Body of pancreas (tissue), 4 donors: ENCODE results near the gene MAN1A2. TPM values are rescaled to one million over a fixed set of nuclear protein-coding genes. Genes with fewer than 3 reads are reported as not detected.
"Not testable (repeated sequence)": the region's sequence is repeated elsewhere in the genome, so short reads cannot be mapped to it uniquely, and the experiment has no call there.

Experiments used
- ATAC-seq: fragments of 150-250 bp; one replicate; pipeline ENCODE4 v1.9.1; 2016
- DNase-seq, 4 donors: peaks; one replicate each; pipeline ENCODE4 v3.0.0-alpha.2; 2019
- H3K27ac ChIP-seq, 4 donors: fragments of 200-600 bp; sonication (generic); 1 replicate in 3 of 4; 2 replicates in 1 of 4; pipeline versions ENCODE4 v1.5.1 to v1.6.1; 2016 to 2019; ENCODE audit warnings: mild to moderate bottlenecking in 1 of 4, mixed read lengths in 1 of 4, moderate library complexity in 1 of 4
- H3K27me3 ChIP-seq, 2 donors: fragments of 200-600 bp; sonication (generic); one replicate each; pipeline ENCODE4 v1.6.0; 2016; ENCODE audit warnings: mild to moderate bottlenecking in 1 of 2
- H3K36me3 ChIP-seq, 2 donors: fragments of 200-600 bp; sonication (generic); replicated peaks in 1 of 2; 2 replicates each; pipeline ENCODE4 v1.5.1; 2016; ENCODE audit warnings: low read depth in 2 of 2; ENCODE audit not compliant: insufficient read depth in 1 of 2
- H3K4me1 ChIP-seq: fragments of 200-600 bp; sonication (generic); one replicate; pipeline ENCODE4 v1.6.0; 2016
- H3K4me3 ChIP-seq, 2 donors: fragments of 200-600 bp; sonication (generic); 1 replicate in 1 of 2; 2 replicates in 1 of 2; pipeline ENCODE4 v1.5.1; 2016 to 2019
- H3K9me3 ChIP-seq, 3 donors: fragments of 200-600 bp; sonication (generic); 1 replicate in 2 of 3; 2 replicates in 1 of 3; pipeline ENCODE4 v1.5.1; 2016
- CTCF ChIP-seq, 7 experiments: fragments of 450-650 bp in 4 of 7; fragments of 200-600 bp in 3 of 7; sonication (generic) in 3 of 7; IDR thresholded peaks; one replicate each; pipeline ENCODE4 v1.5.1; 2016 to 2019; ENCODE audit warnings: antibody characterized with exemption in 7 of 7
- POLR2A ChIP-seq, 3 donors: fragments of 450-650 bp; IDR thresholded peaks; one replicate each; pipeline ENCODE4 v1.6.1; 2016; ENCODE audit warnings: antibody characterized with exemption in 3 of 3, mild to moderate bottlenecking in 2 of 3
- WGBS, 2 donors: methylation state at CpG; one replicate each; pipeline ENCODE4 v1.1.5; 2017; 5-methylcytosine and 5-hydroxymethylcytosine counted together
- intact Hi-C: fragments of 100-400 bp; cut with DNase I; formaldehyde crosslinking; loops from one replicate; pipeline ENCODE4 v1.15.1; 2023
- total RNA-seq, 2 donors: library from RNA; depleted of rRNA; stranded (reverse); fragments of >200 nt; gene quantifications; one replicate each; pipeline ENCODE4 v1.1.0, GENCODE V29; 2016

The MAN1A2 gene
- total RNA-seq, 2 donors from 2014 or later = 37.9 to 54.4 TPM

DNA sequence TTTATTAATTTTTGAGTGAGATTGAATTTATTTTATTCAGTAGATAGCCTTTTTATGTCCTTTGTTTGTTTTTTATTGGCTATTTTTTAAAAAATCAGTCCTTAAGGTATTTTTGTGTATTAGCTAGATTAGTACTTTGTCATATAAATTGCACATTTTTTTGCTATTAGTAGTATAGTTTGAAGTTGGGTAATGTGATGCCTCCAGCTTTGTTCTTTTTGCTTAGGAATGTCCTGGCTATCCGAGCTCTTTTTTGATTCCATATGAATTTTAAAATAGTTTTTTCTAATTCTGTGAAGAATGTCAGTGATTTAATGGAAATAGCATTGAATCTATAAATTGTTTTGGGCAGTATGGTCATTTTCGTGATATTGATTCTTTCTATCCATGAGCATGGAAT, 80.4 kb downstream of the MAN1A2 start:
- intact Hi-C loops = no loop called here
- Histone ChIP-seq H3K27me3 (no peaks in the 10 kb centered on the region), H3K9me3 (no peaks in the 10 kb centered on the region), H3K4me3 (no peak overlapping the region), H3K4me1 (no peaks in the 10 kb centered on the region), H3K36me3 (no peaks in the 10 kb centered on the region), H3K27ac (no peak overlapping the region)
- TF ChIP-seq POLR2A (IDR thresholded peaks at IDR 0.05) (no peak), CTCF (IDR thresholded peaks at IDR 0.05) (no peak)
- DNase-seq (no peak), ATAC-seq (no peak)
- WGBS, 2 donors = 98 to 100% methylated on average over 2 of the region's 2 CpGs

GRCh38 chr1:117452216-117452615, 85.0 kb downstream of the MAN1A2 start:
- no peak for TF ChIP-seq CTCF (IDR thresholded peaks at IDR 0.05)
- TF ChIP-seq POLR2A (IDR thresholded peaks at IDR 0.05) = no peak
- ATAC-seq (no peak), DNase-seq (no peak)
- Histone ChIP-seq H3K27ac (no peak overlapping the region), H3K9me3 (no peaks in the 10 kb centered on the region), H3K4me3 (no peak overlapping the region), H3K4me1 (no peaks in the 10 kb centered on the region), H3K27me3 (no peaks in the 10 kb centered on the region), H3K36me3 (no peaks in the 10 kb centered on the region)
- 100% methylated on average over 3 of the region's 3 CpGs for WGBS, 2 donors
- intact Hi-C loops = no loop called here

DNA sequence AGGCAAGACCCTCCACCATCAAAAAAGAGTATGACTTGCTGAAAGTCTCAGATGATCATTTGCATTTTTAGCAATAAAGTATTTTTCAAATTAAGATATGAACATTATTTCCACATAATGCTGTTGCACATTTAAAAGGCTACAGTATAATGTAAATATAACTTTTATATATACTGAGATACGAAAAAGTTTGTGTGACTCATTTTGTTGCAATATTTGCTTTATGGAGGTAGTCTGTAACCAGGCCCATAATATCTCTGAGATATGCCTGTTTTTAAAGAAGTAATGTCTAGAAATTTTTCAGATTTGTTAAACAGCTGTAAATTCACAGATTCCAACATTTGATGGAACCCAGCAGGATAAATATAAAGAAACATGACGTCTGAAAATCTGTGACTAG, 86.7 kb downstream of the MAN1A2 start:
- intact Hi-C loops = no loop called here
- ATAC-seq = no peak
- Histone ChIP-seq H3K4me3 (no peak overlapping the region), H3K27me3 (no peaks in the 10 kb centered on the region), H3K27ac (no peak overlapping the region), H3K4me1 (no peaks in the 10 kb centered on the region), H3K9me3 (no peaks in the 10 kb centered on the region), H3K36me3 (no peaks in the 10 kb centered on the region)
- no peak for TF ChIP-seq CTCF (IDR thresholded peaks at IDR 0.05)
- no peak for TF ChIP-seq POLR2A (IDR thresholded peaks at IDR 0.05)
- WGBS, 2 donors = 83 to 84% methylated on average over 2 of the region's 2 CpGs
- DNase-seq = no peak

DNA sequence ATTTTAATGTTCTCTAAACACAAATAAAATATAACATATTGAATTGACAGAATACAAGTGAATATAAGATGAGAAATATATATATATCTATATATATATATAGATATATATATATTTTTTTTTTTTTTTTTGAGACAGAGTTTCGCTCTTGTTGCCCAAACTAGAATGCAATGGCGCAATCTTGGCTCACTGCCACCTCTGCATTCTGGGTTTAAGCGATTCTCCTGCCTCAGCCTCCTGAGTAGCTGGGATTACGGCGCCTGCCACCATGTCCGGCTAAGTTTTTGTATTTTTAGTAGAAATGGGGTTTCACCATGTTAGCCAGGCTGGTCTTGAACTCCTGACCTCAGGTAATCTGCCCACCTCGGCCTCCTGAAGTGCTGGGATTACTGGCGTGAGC, 91.2 kb downstream of the MAN1A2 start:
- intact Hi-C loops, H3K4me1 ChIP-seq, H3K27me3 ChIP-seq, H3K36me3 ChIP-seq, H3K27ac ChIP-seq, H3K4me3 ChIP-seq, ATAC-seq, H3K9me3 ChIP-seq: not testable (repeated sequence)
- peak in 1 of 4 donors; percentile 11 for DNase-seq
- 95 to 97% methylated on average over 8 of the region's 8 CpGs for WGBS, 2 donors

DNA sequence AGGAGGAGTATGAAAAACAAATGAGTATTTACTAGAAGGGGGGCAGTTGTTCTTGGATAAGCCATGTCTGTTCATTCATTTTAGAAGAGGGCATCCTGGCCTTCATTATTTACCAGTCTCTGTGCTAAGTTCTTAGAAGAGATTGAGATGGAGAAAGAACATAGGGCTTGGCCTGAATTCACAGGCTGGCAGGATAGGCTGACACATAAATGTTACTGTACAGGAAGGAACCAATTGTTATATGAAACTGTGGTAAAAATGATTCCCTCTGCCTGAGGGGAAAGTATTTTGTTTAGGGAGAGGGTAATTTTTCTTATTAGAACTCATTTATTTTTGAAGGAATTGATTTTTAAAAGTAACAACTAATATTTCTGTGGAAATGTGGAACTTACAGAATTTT, 99.5 kb downstream of the MAN1A2 start:
- H3K27me3 ChIP-seq = no peaks in the 10 kb centered on the region
- H3K9me3 ChIP-seq = no peaks in the 10 kb centered on the region
- ATAC-seq = no peak
- no peak for DNase-seq
- H3K4me1 ChIP-seq = no peaks in the 10 kb centered on the region
- intact Hi-C loops = no loop called here
- no peaks in the 10 kb centered on the region for H3K36me3 ChIP-seq
- H3K27ac ChIP-seq = no peak overlapping the region
- no peak overlapping the region for H3K4me3 ChIP-seq
- no peak for TF ChIP-seq CTCF (IDR thresholded peaks at IDR 0.05)
- TF ChIP-seq POLR2A (IDR thresholded peaks at IDR 0.05) = no peak
